GM12878 (cell line): ENCODE results near the gene POLR1F. TPM values are rescaled to one million over a fixed set of nuclear protein-coding genes. Genes with fewer than 3 reads are reported as not detected.

Experiments
- ATAC-seq: fragments of 200-7000 bp; cut with Tn5 transposase; 3 replicates; pipeline ENCODE4 v1.9.1; 2020; ENCODE audit warnings: mild to moderate bottlenecking, moderate library complexity
- BruUV-seq: library from RNA; stranded (reverse); fragments of 400-500 nt; replicated peaks from 2 replicates; lab custom pipeline; 2021; lab: Mats Ljungman, UMichigan
- CTCF ChIA-PET: fragments of 300-600 bp; sonication (Branson Sonifier 250); formaldehyde crosslinking; extraction: SDS; loops from one replicate; lab custom pipeline; 2021; ENCODE audit warnings: inconsistent platforms; lab: Yijun Ruan, JAX
- POLR2A ChIA-PET: fragments of 350-600 bp; formaldehyde crosslinking; extraction: SDS; loops from one replicate; lab custom pipeline; 2021; ENCODE audit warnings: inconsistent platforms; lab: Charles Lee
- RAD21 ChIA-PET: fragments of 300-600 bp; sonication (Branson Sonifier 250); formaldehyde crosslinking; loops from one replicate; lab custom pipeline; 2023; ENCODE audit warnings: antibody characterized with exemption; ENCODE audit not compliant: unreplicated experiment; lab: Charles Lee
- SMC1A ChIA-PET: fragments of 300-600 bp; sonication (Branson Sonifier 250); formaldehyde crosslinking; loops from one replicate; lab custom pipeline; 2023; ENCODE audit not compliant: unreplicated experiment, uncharacterized antibody; lab: Charles Lee
- DNase-seq: peaks from one replicate; pipeline ENCODE4 v3.0.0-alpha.2; 2011; ENCODE audit warnings: low read depth, low spot score
- FAIRE-seq: peaks from 3 replicates; lab custom pipeline; 2011; peaks lifted over from hg19 to GRCh38; lab: Jason Lieb, UNC
- H2AFZ ChIP-seq: 2 replicates; pipeline ENCODE4 v1.6.0; 2011; ENCODE audit warnings: low read depth, low read length, control low read depth; ENCODE audit not compliant: control insufficient read depth
- H3K27ac ChIP-seq: 2 replicates; pipeline ENCODE4 v1.5.1; 2011; ENCODE audit warnings: control low read depth; ENCODE audit not compliant: control insufficient read depth, insufficient read depth
- H3K27me3 ChIP-seq, 2 experiments: replicated peaks in 1 of 2; 2 replicates each; pipeline versions ENCODE4 v1.6.0 to v1.6.1; 2011; ENCODE audit warnings: low read length in 1 of 2; ENCODE audit not compliant: control insufficient read depth in 2 of 2, insufficient read depth in 2 of 2
- H3K36me3 ChIP-seq, 2 experiments: 2 replicates each; pipeline ENCODE4 v1.5.1; 2011; ENCODE audit warnings: low read length in 1 of 2; ENCODE audit not compliant: control insufficient read depth in 2 of 2, insufficient read depth in 2 of 2
- H3K4me1 ChIP-seq: 2 replicates; pipeline ENCODE4 v1.6.1; 2011; ENCODE audit warnings: mild to moderate bottlenecking, low read length, moderate library complexity, mixed read lengths; ENCODE audit not compliant: control insufficient read depth, insufficient read depth
- H3K4me2 ChIP-seq: 2 replicates; pipeline ENCODE4 v1.6.0; 2011; ENCODE audit warnings: control low read depth; ENCODE audit not compliant: control insufficient read depth, insufficient read depth
- H3K4me3 ChIP-seq: fragments of 200-600 bp; sonication (generic); 2 replicates; pipeline ENCODE4 v1.5.1; 2016
- H3K79me2 ChIP-seq: 2 replicates; pipeline ENCODE4 v1.6.0; 2011; ENCODE audit warnings: low read length; ENCODE audit not compliant: control insufficient read depth, insufficient read depth
- H3K9ac ChIP-seq: 2 replicates; pipeline ENCODE4 v1.8.0; 2011; ENCODE audit warnings: low read length, control low read depth, mixed read lengths; ENCODE audit not compliant: control insufficient read depth, insufficient read depth
- H3K9me3 ChIP-seq: replicated peaks from 3 replicates; pipeline ENCODE4 v1.5.1; 2011; ENCODE audit warnings: mild to moderate bottlenecking, low read length; ENCODE audit not compliant: control insufficient read depth, insufficient read depth
- H4K20me1 ChIP-seq: 2 replicates; pipeline ENCODE4 v1.6.0; 2011; ENCODE audit not compliant: control insufficient read depth, insufficient read depth
- ATF7 ChIP-seq: fragments of 450-650 bp; IDR thresholded peaks from 2 replicates; pipeline ENCODE4 v1.6.1; 2016; ENCODE audit warnings: low read depth, mild to moderate bottlenecking
- GABPA ChIP-seq: IDR thresholded peaks from 2 replicates; pipeline ENCODE4 v1.6.1; 2014; ENCODE audit warnings: antibody characterized with exemption, low read depth, mild to moderate bottlenecking, inconsistent platforms
- HCFC1 ChIP-seq: fragments of 150-350 bp; IDR thresholded peaks from 2 replicates; pipeline ENCODE4 v1.6.1; 2014; ENCODE audit warnings: low read length
- POU2F2 ChIP-seq: IDR thresholded peaks from 3 replicates; pipeline ENCODE4 v1.6.1; 2011; ENCODE audit warnings: low read depth, mild to moderate bottlenecking, low read length, borderline replicate concordance
- RAD21 ChIP-seq: IDR thresholded peaks from 2 replicates; pipeline ENCODE4 v1.6.1; 2011; ENCODE audit warnings: mild to moderate bottlenecking, low read depth, low read length, moderate library complexity; ENCODE audit not compliant: insufficient read depth
- SMC3 ChIP-seq: IDR thresholded peaks from 2 replicates; pipeline ENCODE4 v1.6.1; 2011; ENCODE audit warnings: low read length, improper control_type of control experiment, borderline replicate concordance
- WRNIP1 ChIP-seq: IDR thresholded peaks from 2 replicates; pipeline ENCODE4 v1.6.1; 2011; ENCODE audit warnings: low read depth, low read length, improper control_type of control experiment, borderline replicate concordance
- ZNF384 ChIP-seq: IDR thresholded peaks from 2 replicates; pipeline ENCODE4 v1.6.1; 2012; ENCODE audit warnings: low read depth, mild to moderate bottlenecking, low read length, improper control_type of control experiment, borderline replicate concordance
- WGBS: methylation state at CpG from one replicate; pipeline ENCODE4 v1.1.6; 2016; ENCODE audit warnings: low lambda C conversion rate; ENCODE audit not compliant: insufficient replicate concordance, insufficient coverage; ENCODE audit errors: missing lambda C conversion rate; 5-methylcytosine and 5-hydroxymethylcytosine counted together
- in situ Hi-C: fragments of 300-500 bp; cut with MboI; formaldehyde crosslinking; loops from 9 replicates; pipeline ENCODE4 v1.14.3; 2018; ENCODE audit warnings: mixed read lengths
- intact Hi-C: fragments of 100-400 bp; cut with micrococcal nuclease; formaldehyde crosslinking; loops from one replicate; pipeline ENCODE4 v1.14.2; 2022; ENCODE audit not compliant: unreplicated experiment
- polyA plus RNA-seq, 11 experiments: library from polyadenylated mRNA; depleted of rRNA in 4 of 11; unstranded in 6 of 11; stranded (reverse) in 5 of 11; fragments of >200 nt; fragmentation: Nextera tagmentation in 4 of 11; fragmentation: Illumina TruSeq in 1 of 11; extraction: Ambion mirVana in 4 of 11; extraction: Trizol in 1 of 11; gene quantifications; 1 replicate in 1 of 11; 2 replicates in 10 of 11; pipeline versions ENCODE4 v1.2.1 to v1.2.3, GENCODE V29; 2011 to 2016; ENCODE audit warnings: inconsistent platforms in 2 of 11, missing spikeins in 2 of 11, low read depth in 1 of 11
- total RNA-seq, 4 experiments: library from RNA; depleted of rRNA in 3 of 4; stranded (reverse); fragments of >200 nt in 3 of 4; fragmentation: Illumina TruSeq in 1 of 4; extraction: Trizol in 1 of 4; gene quantifications; 2 replicates each; pipeline versions ENCODE4 v1.2.1 to v1.2.3, GENCODE V29; 2013 to 2021
- TF ChIP-seq, protein P1 (sequence below), 3 experiments: IDR thresholded peaks in 2 of 3; conservative IDR thresholded peaks in 1 of 3; 2 replicates each; pipeline ENCODE4 v1.5.1; 2011; ENCODE audit warnings: low read depth in 3 of 3, low read length in 3 of 3, mild to moderate bottlenecking in 3 of 3, control low read depth in 2 of 3, moderate library complexity in 2 of 3, inconsistent platforms in 1 of 3, mixed read lengths in 1 of 3; ENCODE audit not compliant: control insufficient read depth in 2 of 3, insufficient read depth in 1 of 3; ENCODE audit errors: extremely low read depth in 1 of 3
- TF ChIP-seq, protein P2 (sequence below): fragments of 450-650 bp; formaldehyde crosslinking; IDR thresholded peaks from 2 replicates; pipeline ENCODE4 v1.4.0; 2022; ENCODE audit warnings: mild to moderate bottlenecking, moderate library complexity

Gene POLR1F
- total and polyA plus RNA-seq, 10 of the 15 experiments (the other 5 are each of a cell fraction or from before 2014, with no cell fraction given): 16.9 to 129 (median 29.7) TPM

- TF ChIP-seq HCFC1: peak; percentile 76
- TF ChIP-seq POU2F2: peak; percentile 86
- TF ChIP-seq ATF7: peak; percentile 42; the same call in 1 of the 2 replicates
- TF ChIP-seq RAD21: peak; percentile 59
- 0 out of 2 replicates have a peak, but pooled peaks have one; percentile 66 for TF ChIP-seq WRNIP1
These were observed at the start of gene POLR1F (continued) for GRCh38 chr7:19708397-19709248.

- CTCF ChIA-PET: interaction anchor here (0.7 to 2.1 kb wide), 30 partner anchors 9 to 845 kb away, joined by 3 to 28 read pairs (median 4); partner anchors contain the start of genes ITGB8 and POLR1F
- H3K79me2 ChIP-seq: no peaks in the 10 kb centered on the region
- BruUV-seq: no TSS peak
- FAIRE-seq: no peak
- intact Hi-C loops (loop anchor here (5.0 kb wide), 2 partner anchors 378 to 558 kb away; no protein-coding TSS in a partner anchor), in situ Hi-C loops (loop anchor here (10.0 kb wide), 2 partner anchors 400 to 560 kb away; no protein-coding TSS in a partner anchor)
- ATAC-seq: peak; percentile 63
- DNase-seq: peak; percentile 15
- SMC1A ChIA-PET: interaction anchor here (0.5 to 1.9 kb wide), 12 partner anchors 8 to 844 kb away, joined by 3 to 19 read pairs (median 4); no protein-coding TSS in a partner anchor
- H3K27ac ChIP-seq: no peak overlapping the region
- RAD21 ChIA-PET: interaction anchor here (0.6 to 2.1 kb wide), 10 partner anchors 41 to 1820 kb away, joined by 3 to 12 read pairs (median 4); no protein-coding TSS in a partner anchor
- H3K4me1 ChIP-seq: no peaks in the 10 kb centered on the region
- H3K36me3 ChIP-seq: no peaks in the 10 kb centered on the region
- H3K9me3 ChIP-seq: no peaks in the 10 kb centered on the region
- TF ChIP-seq RAD21 (peak; percentile 63), ZNF384 (peak; percentile 77; the same call in 1 of the 2 replicates), GABPA (no peak), SMC3 (peak; percentile 72)
- TF ChIP-seq, protein P1, sequence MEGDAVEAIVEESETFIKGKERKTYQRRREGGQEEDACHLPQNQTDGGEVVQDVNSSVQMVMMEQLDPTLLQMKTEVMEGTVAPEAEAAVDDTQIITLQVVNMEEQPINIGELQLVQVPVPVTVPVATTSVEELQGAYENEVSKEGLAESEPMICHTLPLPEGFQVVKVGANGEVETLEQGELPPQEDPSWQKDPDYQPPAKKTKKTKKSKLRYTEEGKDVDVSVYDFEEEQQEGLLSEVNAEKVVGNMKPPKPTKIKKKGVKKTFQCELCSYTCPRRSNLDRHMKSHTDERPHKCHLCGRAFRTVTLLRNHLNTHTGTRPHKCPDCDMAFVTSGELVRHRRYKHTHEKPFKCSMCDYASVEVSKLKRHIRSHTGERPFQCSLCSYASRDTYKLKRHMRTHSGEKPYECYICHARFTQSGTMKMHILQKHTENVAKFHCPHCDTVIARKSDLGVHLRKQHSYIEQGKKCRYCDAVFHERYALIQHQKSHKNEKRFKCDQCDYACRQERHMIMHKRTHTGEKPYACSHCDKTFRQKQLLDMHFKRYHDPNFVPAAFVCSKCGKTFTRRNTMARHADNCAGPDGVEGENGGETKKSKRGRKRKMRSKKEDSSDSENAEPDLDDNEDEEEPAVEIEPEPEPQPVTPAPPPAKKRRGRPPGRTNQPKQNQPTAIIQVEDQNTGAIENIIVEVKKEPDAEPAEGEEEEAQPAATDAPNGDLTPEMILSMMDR (IDR thresholded peaks at IDR 0.05 in 2 of 3, conservative IDR thresholded peaks at IDR 0.05 in 1 of 3; ENCODE audit: control insufficient read depth in 2 of 3, extremely low read depth in 1 of 3, insufficient read depth in 1 of 3, low read depth in 3 of 3, low read length in 3 of 3): peak; percentile 58 to 68 (median 64)
- TF ChIP-seq, protein P2, sequence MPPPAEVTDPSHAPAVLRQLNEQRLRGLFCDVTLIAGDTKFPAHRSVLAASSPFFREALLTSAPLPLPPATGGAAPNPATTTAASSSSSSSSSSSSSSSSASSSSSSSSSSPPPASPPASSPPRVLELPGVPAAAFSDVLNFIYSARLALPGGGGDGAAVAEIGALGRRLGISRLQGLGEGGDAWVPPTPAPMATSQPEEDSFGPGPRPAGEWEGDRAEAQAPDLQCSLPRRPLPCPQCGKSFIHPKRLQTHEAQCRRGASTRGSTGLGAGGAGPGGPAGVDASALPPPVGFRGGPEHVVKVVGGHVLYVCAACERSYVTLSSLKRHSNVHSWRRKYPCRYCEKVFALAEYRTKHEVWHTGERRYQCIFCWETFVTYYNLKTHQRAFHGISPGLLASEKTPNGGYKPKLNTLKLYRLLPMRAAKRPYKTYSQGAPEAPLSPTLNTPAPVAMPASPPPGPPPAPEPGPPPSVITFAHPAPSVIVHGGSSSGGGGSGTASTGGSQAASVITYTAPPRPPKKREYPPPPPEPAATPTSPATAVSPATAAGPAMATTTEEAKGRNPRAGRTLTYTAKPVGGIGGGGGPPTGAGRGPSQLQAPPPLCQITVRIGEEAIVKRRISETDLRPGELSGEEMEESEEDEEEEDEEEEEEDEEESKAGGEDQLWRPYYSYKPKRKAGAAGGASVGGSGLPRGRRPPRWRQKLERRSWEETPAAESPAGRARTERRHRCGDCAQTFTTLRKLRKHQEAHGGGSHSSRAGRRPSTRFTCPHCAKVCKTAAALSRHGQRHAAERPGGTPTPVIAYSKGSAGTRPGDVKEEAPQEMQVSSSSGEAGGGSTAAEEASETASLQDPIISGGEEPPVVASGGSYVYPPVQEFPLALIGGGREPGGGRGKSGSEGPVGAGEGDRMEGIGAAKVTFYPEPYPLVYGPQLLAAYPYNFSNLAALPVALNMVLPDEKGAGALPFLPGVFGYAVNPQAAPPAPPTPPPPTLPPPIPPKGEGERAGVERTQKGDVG: no peak
- no peaks in the 10 kb centered on the region for H4K20me1 ChIP-seq
- no peak overlapping the region for H2AFZ ChIP-seq
- H3K27me3 ChIP-seq: no peaks in the 10 kb centered on the region
- POLR2A ChIA-PET: no interaction called here
- WGBS: 5% methylated on average over 6 of the region's 6 CpGs
- H3K4me2 ChIP-seq: no peak overlapping the region
- no peak overlapping the region for H3K4me3 ChIP-seq
- no peak overlapping the region for H3K9ac ChIP-seq
These were observed 45.8 kb upstream of the POLR1F start for GRCh38 chr7:19754521-19755116.
